Kidney (tissue), 14 donors: Measurements from ENCODE around the gene BRI3BP. TPM values are rescaled to one million over a fixed set of nuclear protein-coding genes. Genes with fewer than 3 reads are reported as not detected.

Experiments
- DNase-seq, 5 donors: peaks; one replicate each; pipeline ENCODE4 v3.0.0-alpha.2; 2013 to 2020
- FAIRE-seq: peaks from 2 replicates; lab custom pipeline; 2012; peaks lifted over from hg19 to GRCh38; lab: Jason Lieb, UNC
- H3K27ac ChIP-seq, 2 donors: one replicate each; pipeline ENCODE4 v1.7.0; 2013; ENCODE audit warnings: low read depth in 2 of 2, low read length in 2 of 2, inconsistent platforms in 1 of 2
- H3K27me3 ChIP-seq: one replicate; pipeline ENCODE4 v1.7.1; 2013; ENCODE audit warnings: low read length, inconsistent platforms; ENCODE audit not compliant: control insufficient read depth, insufficient read depth
- H3K36me3 ChIP-seq, 3 donors: one replicate each; pipeline versions ENCODE4 v1.7.0 to v1.7.1; 2013; ENCODE audit warnings: low read length in 3 of 3, control low read depth in 1 of 3, inconsistent platforms in 1 of 3; ENCODE audit not compliant: insufficient read depth in 3 of 3, control insufficient read depth in 2 of 3
- H3K4me1 ChIP-seq, 3 donors: one replicate each; pipeline versions ENCODE4 v1.7.0 to v1.7.1; 2013; ENCODE audit warnings: low read length in 3 of 3, inconsistent platforms in 1 of 3, low read depth in 1 of 3; ENCODE audit not compliant: control insufficient read depth in 2 of 3, insufficient read depth in 2 of 3
- H3K4me3 ChIP-seq, 3 donors: one replicate each; pipeline versions ENCODE4 v1.7.0 to v1.8.1; 2013; ENCODE audit warnings: low read length in 3 of 3, control low read depth in 1 of 3, inconsistent platforms in 1 of 3
- H3K9ac ChIP-seq, 3 donors: one replicate each; pipeline versions ENCODE4 v1.7.0 to v1.7.1; 2013; ENCODE audit warnings: low read length in 3 of 3, control low read depth in 1 of 3, inconsistent platforms in 1 of 3
- H3K9me3 ChIP-seq, 3 donors: one replicate each; pipeline versions ENCODE4 v1.7.0 to v1.7.1; 2013; ENCODE audit warnings: low read length in 3 of 3, control low read depth in 1 of 3, inconsistent platforms in 1 of 3; ENCODE audit not compliant: control insufficient read depth in 2 of 3, insufficient read depth in 1 of 3
- CTCF ChIP-seq: IDR thresholded peaks from 3 replicates; pipeline ENCODE4 v1.5.1; 2012; ENCODE audit warnings: mild to moderate bottlenecking, moderate library complexity, borderline replicate concordance; ENCODE audit not compliant: insufficient read depth; ENCODE audit errors: extremely low read depth
- intact Hi-C: fragments of 100-400 bp; cut with DNase I; formaldehyde crosslinking; loops from one replicate; pipeline ENCODE4 v1.11.1; 2022
- polyA plus RNA-seq: library from polyadenylated mRNA; stranded (reverse); fragments of 350-450 nt; fragmentation: Illumina TruSeq; extraction: RNeasy Lipid Tissue Mini Kit (QIAGEN cat#74804); gene quantifications from one replicate; pipeline ENCODE4 v1.2.3, GENCODE V29; 2014; ENCODE audit warnings: low read depth, low replicate concordance; ENCODE audit not compliant: insufficient read depth
- total RNA-seq: library from RNA; stranded (reverse); fragmentation: NEBNext Ultra II Directional; extraction: Animal tissue kit (Norgen Biotek cat#: 25700); gene quantifications from one replicate; pipeline ENCODE4 v1.2.1, GENCODE V29; 2021
- donor health status: control.
- donor health status: control.
- donor health status: control.
- donor health status: control.
- donor health status: control.
- donor health status: DM: yes; HTN: yes; CAD: no.
- donor health status: Normal renal cell carcinoma (clear cell type).

BRI3BP gene
- total and polyA plus RNA-seq, 2 donors from 2014 or later = 6.8 to 8.8 TPM

DNA sequence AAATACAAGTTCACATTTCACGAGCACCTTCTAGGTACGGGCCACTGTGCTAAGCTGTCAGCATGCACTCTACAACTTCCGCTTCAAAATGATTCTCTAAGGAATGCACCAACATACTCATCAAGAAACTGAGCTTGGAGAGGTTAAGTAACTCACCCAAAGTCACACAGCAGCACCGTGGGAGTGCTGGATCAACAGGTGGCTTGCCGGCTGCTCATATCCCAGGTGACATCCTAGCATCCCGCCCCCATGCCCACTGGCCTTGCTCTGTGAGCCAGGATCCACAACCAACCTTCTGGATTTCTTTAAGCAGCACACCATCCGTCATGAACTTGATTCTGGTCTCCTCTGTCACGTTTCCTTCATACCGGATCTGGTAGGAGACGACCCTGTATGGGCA, 21.2 kb upstream of the BRI3BP start:
- H3K36me3 ChIP-seq = peaks cover 0 to 16% (median 11%) of the 10 kb centered on the region in 3 donors
- DNase-seq (no peak), FAIRE-seq (no peak)
- intact Hi-C loops = no loop called here
- no peaks in the 10 kb centered on the region for H3K9me3 ChIP-seq
- no peak overlapping the region for H3K9ac ChIP-seq
- H3K4me1 ChIP-seq = no peaks in the 10 kb centered on the region
- no peak overlapping the region for H3K27ac ChIP-seq
- H3K4me3 ChIP-seq = no peak overlapping the region
- TF ChIP-seq CTCF = no peak
- no peaks in the 10 kb centered on the region for H3K27me3 ChIP-seq

- no peak for TF ChIP-seq CTCF
- H3K9ac ChIP-seq = no peak overlapping the region
- H3K27me3 ChIP-seq = no peaks in the 10 kb centered on the region
- FAIRE-seq = no peak
- intact Hi-C loops = no loop called here
- H3K36me3 ChIP-seq = peaks cover 0 to 19% (median 17%) of the 10 kb centered on the region in 3 donors
- H3K4me3 ChIP-seq = no peak overlapping the region
- no peaks in the 10 kb centered on the region for H3K4me1 ChIP-seq
- no peak overlapping the region for H3K27ac ChIP-seq
- DNase-seq = no peak
- H3K9me3 ChIP-seq = no peaks in the 10 kb centered on the region
These were observed 18.2 kb upstream of the BRI3BP start for GRCh38 chr12:124975276-124975675.

- no peak for TF ChIP-seq CTCF
- H3K27ac ChIP-seq = no peak overlapping the region
- H3K9ac ChIP-seq = no peak overlapping the region
- no peaks in the 10 kb centered on the region for H3K4me1 ChIP-seq
- H3K9me3 ChIP-seq = no peaks in the 10 kb centered on the region
- H3K4me3 ChIP-seq = no peak overlapping the region
- peaks cover 0 to 21% (median 19%) of the 10 kb centered on the region in 3 donors for H3K36me3 ChIP-seq
- no peak for DNase-seq
- intact Hi-C loops = no loop called here
- FAIRE-seq = no peak
- H3K27me3 ChIP-seq = no peaks in the 10 kb centered on the region
These were observed 16.4 kb upstream of the BRI3BP start for GRCh38 chr12:124976999-124977398.

- H3K9ac ChIP-seq = no peak overlapping the region
- no peaks in the 10 kb centered on the region for H3K27me3 ChIP-seq
- no peaks in the 10 kb centered on the region for H3K9me3 ChIP-seq
- TF ChIP-seq CTCF = no peak
- no peak for FAIRE-seq
- DNase-seq = no peak
- intact Hi-C loops = no loop called here
- no peak overlapping the region for H3K4me3 ChIP-seq
- H3K4me1 ChIP-seq = no peaks in the 10 kb centered on the region
- H3K27ac ChIP-seq = no peak overlapping the region
- peaks cover 0 to 26% (median 17%) of the 10 kb centered on the region in 3 donors for H3K36me3 ChIP-seq
These were observed 13.9 kb upstream of the BRI3BP start for GRCh38 chr12:124979568-124979967.
